PC-3 (cell line): ENCODE measurements around the gene SLC6A1. TPM values are rescaled to one million over a fixed set of nuclear protein-coding genes. Genes with fewer than 3 reads are reported as not detected.

Source experiments
- ATAC-seq: fragments of 200-7000 bp; cut with Tn5 transposase; 2 replicates; pipeline ENCODE4 v1.9.1; 2020; ENCODE audit warnings: mild to moderate bottlenecking, moderate library complexity
- BruUV-seq: library from RNA; stranded (reverse); fragments of 400-500 nt; replicated peaks from 2 replicates; lab custom pipeline; 2021; lab: Mats Ljungman, UMichigan
- CTCF ChIA-PET: fragments of 300-600 bp; sonication (Branson Sonifier 250); formaldehyde crosslinking; loops from one replicate; lab custom pipeline; 2022; ENCODE audit warnings: antibody characterized with exemption; lab: Charles Lee
- POLR2A ChIA-PET: fragments of 300-600 bp; sonication (Branson Sonifier 250); formaldehyde crosslinking; loops from one replicate; lab custom pipeline; 2022; ENCODE audit warnings: antibody characterized with exemption; ENCODE audit not compliant: unreplicated experiment; lab: Charles Lee
- DNase-seq: peaks from one replicate; pipeline ENCODE4 v3.0.0-alpha.2; 2015
- H2AFZ ChIP-seq: fragments of 300-600 bp; sonication (generic); 2 replicates; pipeline ENCODE4 v1.6.0; 2016; ENCODE audit warnings: antibody characterized with exemption, low read length
- H3F3A ChIP-seq: fragments of 300-600 bp; sonication (generic); one replicate; pipeline ENCODE4 v1.6.0; 2017; ENCODE audit warnings: antibody characterized with exemption, low read length, control low read depth, mild to moderate bottlenecking; ENCODE audit not compliant: unreplicated experiment
- H3K27ac ChIP-seq: fragments of 300-600 bp; sonication (generic); 2 replicates; pipeline ENCODE4 v1.5.1; 2016; ENCODE audit warnings: mild to moderate bottlenecking, low read length
- H3K27me3 ChIP-seq: fragments of 300-600 bp; sonication (generic); 2 replicates; pipeline ENCODE4 v1.6.1; 2016; ENCODE audit warnings: low read length, mixed read lengths
- H3K36me3 ChIP-seq: fragments of 300-600 bp; sonication (generic); 2 replicates; pipeline ENCODE4 v1.6.1; 2016; ENCODE audit warnings: low read depth, mixed run types, low read length, mixed read lengths
- H3K4me1 ChIP-seq: fragments of 300-600 bp; sonication (generic); 2 replicates; pipeline ENCODE4 v1.5.1; 2016; ENCODE audit warnings: low read length; ENCODE audit not compliant: insufficient read depth
- H3K4me2 ChIP-seq: fragments of 300-600 bp; sonication (generic); 2 replicates; pipeline ENCODE4 v1.6.0; 2016; ENCODE audit warnings: low read length
- H3K4me3 ChIP-seq: fragments of 300-600 bp; sonication (generic); 2 replicates; pipeline ENCODE4 v1.5.1; 2016; ENCODE audit warnings: mild to moderate bottlenecking, low read length, mixed read lengths
- H3K79me2 ChIP-seq: fragments of 300-600 bp; sonication (generic); 2 replicates; pipeline ENCODE4 v1.6.1; 2017; ENCODE audit warnings: low read length, mixed read lengths
- H3K9ac ChIP-seq: fragments of 300-600 bp; sonication (generic); 2 replicates; pipeline ENCODE4 v1.6.0; 2016; ENCODE audit warnings: mild to moderate bottlenecking, low read length
- H3K9me2 ChIP-seq: fragments of 300-600 bp; sonication (generic); replicated peaks from 2 replicates; pipeline ENCODE4 v1.6.1; 2016; ENCODE audit warnings: mixed run types, low read length, mixed read lengths
- H3K9me3 ChIP-seq: fragments of 300-600 bp; sonication (generic); 2 replicates; pipeline ENCODE4 v1.6.1; 2016; ENCODE audit warnings: low read length, mixed read lengths
- H4K20me1 ChIP-seq: fragments of 300-600 bp; sonication (generic); 2 replicates; pipeline ENCODE4 v1.6.1; 2016; ENCODE audit warnings: low read length, mixed read lengths
- EZH2 ChIP-seq: fragments of 300-600 bp; sonication (generic); IDR thresholded peaks from one replicate; pipeline ENCODE4 v1.6.1; 2017; ENCODE audit warnings: antibody characterized with exemption, mild to moderate bottlenecking, low read length; ENCODE audit not compliant: unreplicated experiment
- EZH2phosphoT487 ChIP-seq: fragments of 300-600 bp; sonication (generic); IDR thresholded peaks from 2 replicates; pipeline ENCODE4 v1.6.1; 2018; ENCODE audit warnings: mild to moderate bottlenecking, antibody characterized with exemption, low read length, borderline replicate concordance
- intact Hi-C: fragments of 100-400 bp; cut with micrococcal nuclease; formaldehyde crosslinking; loops from 2 replicates; pipeline ENCODE4 v1.9.0; 2023
- total RNA-seq: library from RNA; depleted of rRNA; stranded (reverse); fragments of >200 nt; gene quantifications from 2 replicates; pipeline ENCODE4 v1.2.3, GENCODE V29; 2014
- TF ChIP-seq, protein P1 (sequence below): fragments of 300-600 bp; sonication (generic); conservative IDR thresholded peaks from 2 replicates; pipeline ENCODE4 v1.5.1; 2017; ENCODE audit warnings: antibody characterized with exemption, low read depth, mild to moderate bottlenecking, low read length

Gene SLC6A1
- total RNA-seq, 1 experiment from 2014 or later, result not detected

DNA sequence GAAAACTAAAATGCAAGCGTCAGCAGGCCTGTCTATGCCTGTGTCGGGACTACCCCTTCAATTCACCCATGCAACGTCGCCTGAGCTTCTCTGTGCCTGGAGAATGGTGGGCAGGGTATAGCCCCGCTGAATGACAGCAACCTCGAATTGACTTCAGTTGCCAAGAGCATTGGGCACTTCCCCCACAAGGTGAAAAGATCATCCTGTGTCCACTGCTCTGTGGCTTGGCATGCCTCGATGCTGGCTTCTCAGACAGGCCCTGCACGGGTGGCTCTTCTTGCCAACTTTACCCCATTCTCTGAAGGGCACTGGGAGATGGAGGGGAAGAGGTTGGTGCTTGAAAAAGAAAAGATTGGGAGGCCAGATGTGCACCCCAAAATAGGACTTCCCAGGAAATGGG is 3.3 kb downstream of the SLC6A1 start:
- BruUV-seq, result no TSS peak
- H3K27me3 ChIP-seq, result peaks cover 86% of the 10 kb centered on the region
- CTCF ChIA-PET, result no interaction called here

GRCh38 chr3:10996345-10997013 is 3.9 kb downstream of the SLC6A1 start:
- no peaks in the 10 kb centered on the region for H3K4me1 ChIP-seq
- H3K79me2 ChIP-seq, result no peaks in the 10 kb centered on the region
- intact Hi-C loops, result no loop called here
- no peak overlapping the region for H3K9ac ChIP-seq
- ChIA-PET CTCF (no interaction called here), POLR2A (no interaction called here)
- no peaks in the 10 kb centered on the region for H3K36me3 ChIP-seq
- H4K20me1 ChIP-seq, result no peaks in the 10 kb centered on the region
- peaks cover 80% of the 10 kb centered on the region for H3K27me3 ChIP-seq
- no peaks in the 10 kb centered on the region for H3K9me3 ChIP-seq
- DNase-seq (no peak), ATAC-seq (no peak)
- no peak overlapping the region for H3K27ac ChIP-seq
- no peak overlapping the region for H3K4me2 ChIP-seq
- no peaks in the 10 kb centered on the region for H3K9me2 ChIP-seq
- BruUV-seq, result no TSS peak
- no peaks in the 10 kb centered on the region for H3F3A ChIP-seq
- TF ChIP-seq EZH2, result no peak
- no peak for TF ChIP-seq EZH2phosphoT487
- TF ChIP-seq, protein P1, sequence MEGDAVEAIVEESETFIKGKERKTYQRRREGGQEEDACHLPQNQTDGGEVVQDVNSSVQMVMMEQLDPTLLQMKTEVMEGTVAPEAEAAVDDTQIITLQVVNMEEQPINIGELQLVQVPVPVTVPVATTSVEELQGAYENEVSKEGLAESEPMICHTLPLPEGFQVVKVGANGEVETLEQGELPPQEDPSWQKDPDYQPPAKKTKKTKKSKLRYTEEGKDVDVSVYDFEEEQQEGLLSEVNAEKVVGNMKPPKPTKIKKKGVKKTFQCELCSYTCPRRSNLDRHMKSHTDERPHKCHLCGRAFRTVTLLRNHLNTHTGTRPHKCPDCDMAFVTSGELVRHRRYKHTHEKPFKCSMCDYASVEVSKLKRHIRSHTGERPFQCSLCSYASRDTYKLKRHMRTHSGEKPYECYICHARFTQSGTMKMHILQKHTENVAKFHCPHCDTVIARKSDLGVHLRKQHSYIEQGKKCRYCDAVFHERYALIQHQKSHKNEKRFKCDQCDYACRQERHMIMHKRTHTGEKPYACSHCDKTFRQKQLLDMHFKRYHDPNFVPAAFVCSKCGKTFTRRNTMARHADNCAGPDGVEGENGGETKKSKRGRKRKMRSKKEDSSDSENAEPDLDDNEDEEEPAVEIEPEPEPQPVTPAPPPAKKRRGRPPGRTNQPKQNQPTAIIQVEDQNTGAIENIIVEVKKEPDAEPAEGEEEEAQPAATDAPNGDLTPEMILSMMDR, result no peak
- no peak overlapping the region for H3K4me3 ChIP-seq
- H2AFZ ChIP-seq, result no peak overlapping the region

More for the DNA sequence above, 3.3 kb downstream of the SLC6A1 start:
- no peaks in the 10 kb centered on the region for H3K36me3 ChIP-seq
- H3K9ac ChIP-seq, result no peak overlapping the region
- H3K4me3 ChIP-seq, result no peak overlapping the region
- TF ChIP-seq EZH2phosphoT487 (no peak), EZH2 (no peak)
- TF ChIP-seq, protein P1, result no peak
- H3K4me1 ChIP-seq, result no peaks in the 10 kb centered on the region
- no peaks in the 10 kb centered on the region for H3K79me2 ChIP-seq
- H3F3A ChIP-seq, result no peaks in the 10 kb centered on the region
- ATAC-seq, result no peak
- no peak overlapping the region for H2AFZ ChIP-seq
- POLR2A ChIA-PET, result no interaction called here
- no peaks in the 10 kb centered on the region for H4K20me1 ChIP-seq
- DNase-seq, result no peak
- H3K9me3 ChIP-seq, result no peaks in the 10 kb centered on the region
- intact Hi-C loops, result no loop called here
- H3K27ac ChIP-seq, result no peak overlapping the region
- no peaks in the 10 kb centered on the region for H3K9me2 ChIP-seq
- H3K4me2 ChIP-seq, result no peak overlapping the region

- H3K4me2 ChIP-seq, result no peak overlapping the region
- ATAC-seq, result no peak
- no peaks in the 10 kb centered on the region for H3K36me3 ChIP-seq
- no peaks in the 10 kb centered on the region for H4K20me1 ChIP-seq
- H3K9ac ChIP-seq, result no peak overlapping the region
- DNase-seq, result no peak
- no peaks in the 10 kb centered on the region for H3F3A ChIP-seq
- no peaks in the 10 kb centered on the region for H3K4me1 ChIP-seq
- no TSS peak for BruUV-seq
- H3K27ac ChIP-seq, result no peak overlapping the region
- no peaks in the 10 kb centered on the region for H3K9me3 ChIP-seq
- TF ChIP-seq EZH2phosphoT487 (no peak), EZH2 (no peak)
- TF ChIP-seq, protein P1, result no peak
- intact Hi-C loops, result no loop called here
- POLR2A ChIA-PET, result no interaction called here
- H3K79me2 ChIP-seq, result no peaks in the 10 kb centered on the region
- H2AFZ ChIP-seq, result no peak overlapping the region
- CTCF ChIA-PET, result interaction anchor here (0.5 kb wide), 1 partner anchor 8 kb away, joined by 3 read pairs; no protein-coding TSS in a partner anchor
- peaks cover 73% of the 10 kb centered on the region for H3K27me3 ChIP-seq
- H3K9me2 ChIP-seq, result no peaks in the 10 kb centered on the region
- H3K4me3 ChIP-seq, result no peak overlapping the region
Measured at GRCh38 chr3:10997196-10997595, 4.6 kb downstream of the SLC6A1 start.
